Neutrophil (primary cell): ENCODE results near the gene APRT.

Experiments
- H3K27ac ChIP-seq: fragments of 200-600 bp; sonication (generic); 2 replicates; pipeline ENCODE4 v1.5.1; 2016; ENCODE audit warnings: mild to moderate bottlenecking, moderate library complexity
- H3K27me3 ChIP-seq: fragments of 200-600 bp; sonication (generic); 2 replicates; pipeline ENCODE4 v1.6.0; 2016; ENCODE audit warnings: mild to moderate bottlenecking
- H3K36me3 ChIP-seq: fragments of 200-600 bp; sonication (generic); 2 replicates; pipeline ENCODE4 v1.5.1; 2017
- H3K4me1 ChIP-seq, 2 experiments: fragments of 200-600 bp in 1 of 2; sonication (generic) in 1 of 2; 1 replicate in 1 of 2; 2 replicates in 1 of 2; pipeline versions ENCODE4 v1.5.1 to v1.6.1; 2013 to 2016; ENCODE audit warnings: low read depth in 1 of 2, low read length in 1 of 2, mild to moderate bottlenecking in 1 of 2, moderate library complexity in 1 of 2; ENCODE audit not compliant: control insufficient read depth in 1 of 2, insufficient read depth in 1 of 2
- H3K4me3 ChIP-seq, 2 experiments: fragments of 200-600 bp in 1 of 2; sonication (generic) in 1 of 2; 1 replicate in 1 of 2; 2 replicates in 1 of 2; pipeline ENCODE4 v1.5.1; 2013 to 2016; ENCODE audit warnings: low read depth in 1 of 2, low read length in 1 of 2, mild to moderate bottlenecking in 1 of 2, moderate library complexity in 1 of 2
- H3K9me3 ChIP-seq: fragments of 200-600 bp; sonication (generic); 2 replicates; pipeline ENCODE4 v1.5.1; 2016
- CTCF ChIP-seq: fragments of 200-600 bp; sonication (generic); IDR thresholded peaks from 2 replicates; pipeline ENCODE4 v1.5.1; 2016; ENCODE audit warnings: antibody characterized with exemption

Gene APRT

GRCh38 chr16:88778541-88779065, 33.1 kb downstream of the APRT start:
- peaks cover 28 to 29% of the 10 kb centered on the region in 2 experiments for H3K4me1 ChIP-seq
- no peaks in the 10 kb centered on the region for H3K36me3 ChIP-seq
- H3K4me3 ChIP-seq, result no peak overlapping the region
- TF ChIP-seq CTCF, result no peak
- H3K27ac ChIP-seq, result no peak overlapping the region
- no peaks in the 10 kb centered on the region for H3K9me3 ChIP-seq
- H3K27me3 ChIP-seq, result peaks cover 3% of the 10 kb centered on the region

- Histone ChIP-seq H3K9me3 (no peaks in the 10 kb centered on the region), H3K27ac (no peak overlapping the region), H3K36me3 (no peaks in the 10 kb centered on the region), H3K27me3 (no peaks in the 10 kb centered on the region), H3K4me3 (no peak overlapping the region), H3K4me1 (peaks cover 24 to 25% of the 10 kb centered on the region in 2 experiments)
- no peak for TF ChIP-seq CTCF
These were observed 33.5 kb downstream of the APRT start for GRCh38 chr16:88778271-88778525.

GRCh38 chr16:88777471-88778270, 34.1 kb downstream of the APRT start:
- peaks cover 19 to 25% of the 10 kb centered on the region in 2 experiments for H3K4me1 ChIP-seq
- H3K27ac ChIP-seq, result no peak overlapping the region
- H3K27me3 ChIP-seq, result no peaks in the 10 kb centered on the region
- TF ChIP-seq CTCF, result no peak
- H3K4me3 ChIP-seq, result no peak overlapping the region
- no peaks in the 10 kb centered on the region for H3K9me3 ChIP-seq
- H3K36me3 ChIP-seq, result no peaks in the 10 kb centered on the region

GRCh38 chr16:88775825-88776224, 35.9 kb downstream of the APRT start:
- H3K9me3 ChIP-seq, result no peaks in the 10 kb centered on the region
- H3K4me1 ChIP-seq, result peaks cover 10 to 16% of the 10 kb centered on the region in 2 experiments
- no peak overlapping the region for H3K27ac ChIP-seq
- H3K27me3 ChIP-seq, result no peaks in the 10 kb centered on the region
- H3K4me3 ChIP-seq, result no peak overlapping the region
- H3K36me3 ChIP-seq, result no peaks in the 10 kb centered on the region
- no peak for TF ChIP-seq CTCF

- TF ChIP-seq CTCF, result no peak
- Histone ChIP-seq H3K9me3 (no peaks in the 10 kb centered on the region), H3K4me1 (peaks cover 12 to 17% of the 10 kb centered on the region in 2 experiments), H3K27me3 (no peaks in the 10 kb centered on the region), H3K27ac (no peak overlapping the region), H3K4me3 (no peak overlapping the region), H3K36me3 (no peaks in the 10 kb centered on the region)
These were observed 37.0 kb downstream of the APRT start for GRCh38 chr16:88774544-88775393.
